Adipose tissue (tissue), 3 donors: ENCODE results near the gene PRR27. TPM values are rescaled to one million over a fixed set of nuclear protein-coding genes. Genes with fewer than 3 reads are reported as not detected.

Experiments used
- H3K27ac ChIP-seq: one replicate; pipeline ENCODE4 v1.5.1; 2013; ENCODE audit warnings: low read depth, low read length
- WGBS, 3 donors: extraction: QIAGEN DNeasy Blood & Tissue Kit; methylation state at CpG; one replicate each; pipeline ENCODE4 v1.1.7; 2013; 5-methylcytosine and 5-hydroxymethylcytosine counted together
- polyA plus RNA-seq, 3 donors: library from polyadenylated mRNA; stranded (reverse); fragments of 200-250 nt; gene quantifications; one replicate each; pipeline ENCODE4 v1.2.3, GENCODE V29; 2013
- donor health status: healthy with polysubstance abuse.
- donor health status: Bipolar disorder and iron deficiency.
- donor health status: healthy.

Gene PRR27
- not detected for polyA plus RNA-seq

DNA sequence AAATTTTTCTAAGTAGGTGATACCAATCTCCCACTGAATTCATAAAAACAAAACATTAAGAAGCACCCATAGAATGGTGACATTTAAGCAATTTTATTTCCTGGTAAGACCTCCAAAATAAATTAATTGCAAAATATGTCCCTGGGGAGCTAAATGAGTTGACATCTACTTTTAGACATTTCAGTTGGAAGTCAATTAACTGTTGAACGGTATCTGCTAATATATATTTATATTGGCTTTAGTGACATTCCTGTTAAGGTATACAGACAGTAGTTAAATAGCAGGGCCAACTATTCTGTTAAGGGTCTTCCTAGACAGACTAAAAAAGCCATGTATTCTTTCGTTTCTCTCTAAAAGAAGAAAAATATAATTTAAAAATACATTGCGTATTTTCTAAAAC is at the start of gene PRR27:
TSS of gene PRR27 (plus strand) at position 301 of the 400 bp plus-strand sequence. CDS start 139 bp downstream, outside the sequence.
- 82 to 88% (median 87%) methylated on average over 3 of the region's 3 CpGs for WGBS, 3 donors
- no peak within 1 kb of the TSS for H3K27ac ChIP-seq

DNA sequence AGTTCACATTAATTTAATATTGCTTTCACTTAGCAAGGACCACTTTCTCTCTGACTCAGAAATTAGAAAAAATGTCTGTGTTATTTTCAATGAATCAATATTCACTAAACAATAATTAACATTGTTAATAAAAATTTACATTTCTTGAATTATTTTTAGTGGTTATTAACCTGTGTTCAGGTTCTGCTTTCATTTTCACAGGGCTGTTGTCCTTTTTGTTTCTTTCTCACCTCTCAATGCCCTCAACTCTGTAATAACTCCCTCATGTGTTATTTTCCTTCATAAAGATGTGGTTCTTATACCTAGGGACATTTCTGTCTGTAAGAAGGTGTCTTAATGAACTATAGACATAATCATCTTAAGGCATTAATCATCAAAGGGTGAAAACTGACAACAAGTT is 43.1 kb upstream of the PRR27 start:
- no peak overlapping the region for H3K27ac ChIP-seq

DNA sequence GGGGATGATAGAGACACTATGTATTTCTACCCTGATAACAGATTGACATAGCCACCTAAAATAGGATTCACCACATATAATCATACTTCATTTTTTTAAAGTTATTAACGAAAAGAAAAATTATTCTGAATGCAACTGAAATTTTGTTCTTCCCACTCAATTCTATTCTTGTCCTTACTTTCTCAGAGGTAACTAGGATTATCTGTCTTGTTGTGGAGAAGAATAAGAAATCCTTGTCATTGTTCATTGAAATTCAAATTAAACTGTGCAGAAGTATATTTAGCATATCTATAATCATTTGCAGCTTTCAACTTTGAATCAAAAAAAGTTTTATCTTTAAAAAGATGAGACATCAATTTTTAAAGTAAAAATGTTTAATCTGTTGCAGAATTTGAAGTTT is 40.4 kb upstream of the PRR27 start:
- 79 to 88% (median 82%) methylated on average over 1 of the region's 1 CpG for WGBS, 3 donors
- H3K27ac ChIP-seq: no peak overlapping the region

DNA sequence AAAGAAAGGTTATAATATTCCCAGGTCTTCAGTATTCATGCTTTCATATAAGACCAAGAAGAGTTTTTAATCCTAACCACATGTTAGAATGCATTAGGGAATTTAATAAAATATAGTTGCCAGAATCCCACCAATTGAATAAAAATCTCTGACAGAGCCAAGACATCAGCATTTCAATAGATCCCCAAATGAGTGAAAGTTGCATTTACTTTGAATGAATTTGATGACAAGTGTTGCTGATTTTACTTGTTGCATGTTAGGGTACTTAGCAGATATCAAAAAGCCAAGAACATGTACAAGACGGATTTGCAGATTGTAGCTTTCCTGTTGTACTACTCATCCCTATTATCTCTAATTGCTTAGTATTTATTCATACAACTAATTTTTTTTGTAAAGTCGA is 39.9 kb upstream of the PRR27 start:
- WGBS, 3 donors: 50 to 65% (median 58%) methylated on average over 2 of the region's 2 CpGs
- no peak overlapping the region for H3K27ac ChIP-seq

DNA sequence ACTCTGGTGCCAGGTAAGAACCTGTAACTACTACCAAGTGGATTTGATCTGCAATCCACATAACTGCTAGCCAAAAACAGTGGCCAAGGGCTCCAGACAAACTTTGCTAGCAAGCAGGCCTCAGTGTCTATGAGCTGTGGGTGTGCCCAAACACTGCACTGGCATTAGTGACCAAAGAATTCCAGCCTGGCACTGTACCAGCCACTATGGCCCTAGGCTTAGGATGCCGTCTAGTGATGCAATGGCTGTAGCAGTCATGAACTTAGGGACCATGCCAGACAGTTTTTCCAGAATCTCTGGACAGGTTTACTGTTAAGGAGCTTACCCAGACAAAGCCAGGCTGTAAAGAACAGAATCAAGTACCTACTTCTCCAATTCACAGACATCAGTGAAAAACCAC is 33.7 kb upstream of the PRR27 start:
- 80 to 88% (median 80%) methylated on average over 1 of the region's 1 CpG for WGBS, 3 donors

DNA sequence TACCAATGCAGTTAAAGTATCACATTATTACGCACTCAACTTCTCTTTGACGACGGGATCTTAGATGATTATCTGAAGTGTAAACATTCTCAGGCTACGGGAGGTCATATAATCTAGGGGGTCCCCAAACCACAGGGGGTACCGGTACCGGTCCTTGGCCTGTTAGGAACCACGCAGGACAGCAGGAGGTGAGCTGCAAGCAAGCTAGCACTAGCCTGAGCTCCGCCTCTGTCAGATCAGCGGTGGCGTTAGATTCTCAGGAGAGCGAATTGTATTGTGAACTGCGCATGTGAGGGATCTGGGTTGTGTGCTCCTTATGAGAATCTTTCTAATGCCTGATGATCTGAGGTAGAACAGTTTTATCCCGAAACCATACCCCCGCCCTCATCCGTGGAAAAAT is 20.6 kb upstream of the PRR27 start:
- no peak overlapping the region for H3K27ac ChIP-seq
- WGBS, 3 donors: 62 to 75% (median 65%) methylated on average over 15 of the region's 15 CpGs

More for the DNA sequence above, 33.7 kb upstream of the PRR27 start:
- H3K27ac ChIP-seq: no peak overlapping the region

DNA sequence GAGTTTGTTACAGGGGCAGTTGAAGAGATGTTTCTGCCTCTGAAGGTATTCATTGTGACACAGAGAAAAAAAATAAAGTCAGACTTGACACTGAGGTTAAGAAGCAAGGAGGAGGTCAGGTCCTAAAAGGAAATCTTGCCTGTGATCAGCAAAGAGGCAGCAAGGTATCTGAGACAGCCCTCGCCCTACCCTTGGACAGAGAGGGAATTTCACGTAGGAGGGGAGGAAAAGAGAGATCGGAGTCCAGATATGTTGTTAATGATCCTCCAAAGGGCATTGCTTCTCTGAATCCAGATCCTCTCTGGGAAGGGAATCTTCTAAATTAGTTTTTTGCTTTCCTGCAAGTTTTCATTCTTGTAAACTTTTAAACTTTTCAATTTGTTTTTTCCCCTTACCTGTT is 15.3 kb upstream of the PRR27 start:
- H3K27ac ChIP-seq: no peak overlapping the region
- 70 to 96% (median 77%) methylated on average over 3 of the region's 3 CpGs for WGBS, 3 donors

DNA sequence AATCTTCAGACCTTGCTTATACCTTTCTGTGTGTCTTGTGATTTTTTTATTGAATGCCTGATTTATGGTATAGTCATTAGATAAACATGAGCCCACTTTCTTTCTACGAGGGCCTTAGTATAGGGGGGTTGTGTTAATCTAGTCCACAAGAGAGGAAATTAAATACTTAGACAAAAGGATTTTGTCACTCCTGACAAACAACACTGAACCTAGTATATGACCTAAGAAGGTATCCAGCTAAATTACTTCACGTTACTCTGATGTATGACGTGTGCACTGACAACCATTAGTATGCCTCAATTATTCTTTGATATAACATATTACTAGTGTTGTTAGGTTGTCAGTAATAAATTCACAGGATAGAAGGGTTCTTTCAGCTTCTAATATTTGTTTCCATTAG is 2.8 kb upstream of the PRR27 start:
- H3K27ac ChIP-seq: no peak overlapping the region
- 57 to 66% (median 60%) methylated on average over 3 of the region's 3 CpGs for WGBS, 3 donors

DNA sequence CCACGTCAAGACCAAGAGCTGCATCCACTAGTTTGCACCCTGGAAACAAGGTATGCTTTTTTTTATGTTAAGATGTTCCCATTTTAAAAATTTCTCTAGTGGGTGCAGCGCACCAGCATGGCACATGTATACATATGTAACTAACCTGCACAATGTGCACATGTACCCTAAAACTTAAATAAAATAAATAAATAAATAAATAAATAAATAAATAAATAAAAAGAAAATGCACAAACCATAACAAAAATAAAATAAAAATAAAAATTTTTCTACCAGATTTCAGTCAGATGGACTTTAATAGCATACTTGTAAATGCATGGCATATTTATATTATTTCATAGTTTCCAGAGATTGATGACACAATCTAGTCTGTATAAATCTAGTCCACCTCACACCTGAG is 1.9 kb upstream of the PRR27 start:
- H3K27ac ChIP-seq: no peak overlapping the region
- WGBS, 3 donors: 89 to 94% (median 92%) methylated on average over 2 of the region's 2 CpGs

DNA sequence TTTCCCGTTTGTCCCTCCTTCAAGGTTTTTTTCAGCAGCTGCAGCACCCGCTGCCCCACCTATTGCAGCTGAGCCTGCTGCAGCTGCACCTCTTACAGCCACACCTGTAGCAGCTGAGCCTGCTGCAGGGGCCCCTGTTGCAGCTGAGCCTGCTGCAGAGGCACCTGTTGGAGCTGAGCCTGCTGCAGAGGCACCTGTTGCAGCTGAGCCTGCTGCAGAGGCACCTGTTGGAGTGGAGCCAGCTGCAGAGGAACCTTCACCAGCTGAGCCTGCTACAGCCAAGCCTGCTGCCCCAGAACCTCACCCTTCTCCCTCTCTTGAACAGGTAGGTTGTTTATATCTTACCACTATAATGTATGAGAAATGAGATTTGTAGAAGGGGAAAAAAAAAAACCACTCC is 4.5 kb downstream of the PRR27 start:
- H3K27ac ChIP-seq: no peak overlapping the region
- WGBS, 3 donors: 31 to 66% (median 62%) methylated on average over 2 of the region's 2 CpGs

DNA sequence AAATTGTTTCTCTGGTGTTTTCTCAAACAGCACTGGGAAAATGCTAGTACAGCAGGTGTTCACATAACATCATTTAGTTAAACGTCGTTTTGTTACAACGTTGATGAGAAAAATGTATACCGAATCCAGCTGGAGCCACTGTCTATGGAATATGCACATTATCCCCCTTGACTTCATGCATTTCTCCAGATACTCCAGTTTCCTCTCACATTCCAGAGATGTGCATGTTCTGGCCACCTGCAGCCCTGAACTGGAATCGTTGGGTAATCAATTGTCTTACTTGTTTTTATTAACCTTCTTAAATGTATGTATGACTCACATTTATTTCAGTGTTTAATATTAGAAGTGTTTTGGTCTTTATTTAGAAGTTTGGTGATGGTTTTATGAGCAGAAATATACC is 23.1 kb downstream of the PRR27 start:
- 44 to 77% (median 72%) methylated on average over 5 of the region's 5 CpGs for WGBS, 3 donors
- H3K27ac ChIP-seq: no peak overlapping the region

DNA sequence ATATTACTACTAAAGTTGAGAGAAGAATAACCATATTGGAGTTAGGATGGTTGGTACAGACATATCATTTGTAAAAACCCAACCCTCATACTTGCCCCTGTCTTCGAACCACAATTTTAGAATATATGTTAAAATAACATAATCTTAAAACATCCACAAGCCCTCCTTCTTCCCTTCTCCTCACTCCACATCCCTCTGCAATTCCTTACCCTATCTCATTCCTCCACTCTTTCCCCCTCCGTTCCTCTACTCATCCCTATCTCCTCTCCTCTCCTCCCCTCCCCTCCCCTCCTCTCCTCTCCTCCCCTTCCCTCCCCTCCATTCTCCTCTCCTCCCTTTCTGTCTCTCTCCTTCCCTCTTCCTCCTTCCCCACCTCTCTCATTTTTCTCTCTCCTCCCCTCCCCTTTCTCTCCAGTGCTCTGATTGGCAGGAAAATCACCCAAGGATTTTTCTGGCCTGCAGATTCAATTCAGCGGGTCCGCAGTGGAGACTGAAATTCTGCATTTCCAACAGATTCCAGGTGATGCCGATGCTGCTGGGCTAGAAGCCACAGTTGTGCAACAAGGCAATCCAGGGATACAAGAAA is 24.1 kb downstream of the PRR27 start:
- H3K27ac ChIP-seq: no peak overlapping the region
- WGBS, 3 donors: 74 to 92% (median 74%) methylated on average over 5 of the region's 5 CpGs

DNA sequence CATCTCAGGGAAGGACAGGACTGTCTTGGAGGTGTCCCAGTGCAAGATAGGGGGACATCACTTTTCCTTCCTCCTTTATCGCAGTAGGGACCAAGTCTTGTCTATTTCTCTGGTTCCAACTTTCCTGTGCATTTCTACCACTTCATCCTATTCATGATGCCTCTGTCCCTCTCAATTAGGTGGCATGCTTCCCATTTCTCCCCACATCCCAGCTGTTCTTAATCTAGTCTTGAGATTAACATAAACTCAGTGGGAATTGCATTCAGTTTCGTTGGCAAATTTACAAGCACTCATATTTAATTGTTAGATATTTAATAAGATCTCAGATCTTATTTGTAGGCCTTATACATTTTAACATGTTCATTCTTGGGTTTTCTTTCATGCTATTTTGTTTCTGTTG is 25.8 kb downstream of the PRR27 start:
- 57 to 76% (median 59%) methylated on average over 2 of the region's 2 CpGs for WGBS, 3 donors
- H3K27ac ChIP-seq: no peak overlapping the region

DNA sequence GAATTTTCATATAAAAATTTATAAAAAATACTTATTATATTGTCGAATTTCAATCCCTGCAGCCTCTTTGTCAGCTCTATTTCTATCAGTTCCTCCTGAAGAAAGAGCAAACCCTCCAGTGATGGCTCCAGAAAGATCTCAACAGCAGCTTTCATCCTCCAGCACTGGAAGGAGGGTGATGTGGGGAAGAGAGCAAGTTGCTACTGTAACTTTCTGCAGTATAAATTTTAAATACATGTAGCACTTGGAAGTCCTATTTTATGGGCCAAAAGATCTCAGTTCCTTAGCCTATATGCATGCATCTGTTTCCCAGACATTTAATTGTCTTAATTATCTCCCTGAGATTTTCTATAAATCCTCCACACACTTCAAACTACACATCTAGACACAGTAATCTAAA is 27.8 kb downstream of the PRR27 start:
- whole genome bisulfite sequencing, 3 donors: 60 to 70% (median 62%) methylated on average over 1 of the region's 1 CpG
- no peak overlapping the region for H3K27ac ChIP-seq

DNA sequence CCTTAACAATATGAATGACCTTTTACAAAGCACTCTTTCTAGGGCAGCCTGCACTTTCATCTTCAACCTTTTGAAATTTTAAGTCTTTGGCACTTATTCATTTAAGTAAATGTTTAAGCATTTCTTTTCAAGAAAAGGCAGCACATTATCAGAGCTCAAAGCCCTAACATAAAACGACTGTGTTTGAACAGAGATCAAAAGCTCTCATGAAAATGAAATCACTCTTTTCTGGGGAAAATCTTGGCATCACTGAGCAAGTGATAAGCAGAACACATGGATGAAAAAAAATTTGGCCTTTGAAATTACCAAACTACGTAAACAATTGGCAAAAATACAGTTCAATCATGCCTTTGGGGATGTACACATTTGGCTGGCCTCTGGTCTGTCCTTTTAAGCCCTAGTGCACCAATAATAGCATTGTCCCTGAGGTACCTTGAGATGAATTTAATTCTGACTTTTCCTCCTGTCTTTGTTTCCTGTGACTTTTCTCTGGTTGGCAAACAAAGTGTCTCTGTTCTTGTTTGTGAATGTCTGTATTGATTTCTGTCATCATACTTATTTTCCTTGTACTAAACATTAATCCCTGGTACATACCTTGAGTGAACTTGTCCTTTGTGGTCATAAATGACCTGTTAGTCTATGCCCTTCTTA is 28.6 kb downstream of the PRR27 start:
- WGBS, 3 donors: 10 to 44% (median 33%) methylated on average over 2 of the region's 2 CpGs

DNA sequence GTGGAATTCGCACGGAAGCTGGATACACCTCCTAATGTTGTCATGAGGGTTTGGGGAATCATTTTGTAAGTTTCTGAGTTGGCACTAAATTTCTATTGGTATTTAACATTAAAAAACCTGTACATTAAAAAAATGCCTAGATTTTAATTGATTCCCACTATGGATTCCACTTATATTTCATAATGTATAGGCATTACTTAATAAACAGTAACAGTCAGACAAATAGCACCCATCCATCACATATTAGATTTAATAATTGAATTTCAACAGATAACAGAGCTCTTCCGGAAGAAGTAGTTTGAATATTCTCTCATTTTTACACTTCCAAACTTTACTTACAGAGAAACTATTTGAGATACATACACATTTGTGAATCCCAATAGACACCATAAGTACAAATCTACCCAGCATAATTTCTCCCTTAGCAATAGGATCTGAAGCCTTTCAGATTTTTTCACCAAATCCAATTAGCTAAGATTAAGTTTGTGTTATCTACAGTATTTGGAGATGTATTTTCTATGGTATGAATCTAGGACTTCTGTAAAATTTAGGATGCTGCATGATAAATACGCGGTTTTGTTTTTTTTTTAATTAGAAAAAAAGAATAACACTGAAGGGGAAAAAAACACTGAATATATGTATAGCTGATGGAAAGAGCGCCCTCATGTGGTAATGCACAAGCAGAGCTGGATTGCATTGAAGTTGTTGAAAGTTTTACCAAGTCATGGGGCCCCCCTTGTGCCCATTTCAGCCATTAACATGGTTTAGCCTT is 29.3 kb downstream of the PRR27 start:
- H3K27ac ChIP-seq: no peak overlapping the region
- WGBS, 3 donors: 34 to 56% (median 54%) methylated on average over 6 of the region's 6 CpGs

More for the DNA sequence above, 28.6 kb downstream of the PRR27 start:
- H3K27ac ChIP-seq: no peak overlapping the region

DNA sequence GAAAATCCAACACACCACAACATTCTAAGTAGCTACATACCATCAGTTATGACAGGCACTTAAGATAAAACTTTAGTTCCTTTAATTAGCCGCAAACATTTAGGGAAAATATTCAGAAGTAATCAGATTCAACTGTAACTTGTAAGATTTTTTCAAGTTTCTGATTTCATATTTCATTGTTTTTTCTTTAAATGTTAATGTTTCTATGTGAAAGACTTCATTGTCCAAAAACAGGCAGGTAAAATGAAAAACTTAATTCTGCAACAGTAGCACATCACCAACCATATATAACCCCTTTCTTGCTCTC is 29.9 kb downstream of the PRR27 start:
- H3K27ac ChIP-seq: no peak overlapping the region
- WGBS, 3 donors: 46 to 63% (median 59%) methylated on average over 1 of the region's 1 CpG

DNA sequence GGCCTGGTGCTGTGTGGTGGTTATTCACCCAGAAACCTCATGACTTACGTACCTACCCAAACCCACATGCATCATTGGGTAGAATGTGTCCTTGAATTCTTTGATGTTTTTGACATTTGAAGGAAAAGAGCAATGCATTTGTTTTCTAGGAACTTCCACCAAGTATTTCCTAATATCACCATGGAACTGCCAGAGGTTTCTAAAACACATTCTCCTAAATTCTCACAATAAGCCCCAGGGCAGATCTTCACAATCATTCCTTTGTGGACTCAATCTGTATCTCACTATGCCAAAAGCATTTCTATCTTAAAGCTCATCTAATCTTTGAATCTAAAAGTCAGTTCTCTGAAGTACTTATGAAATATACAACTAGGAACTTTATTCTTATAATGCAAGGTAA is 33.2 kb downstream of the PRR27 start:
- H3K27ac ChIP-seq: no peak overlapping the region
- 86 to 87% (median 86%) methylated on average over 1 of the region's 1 CpG for WGBS, 3 donors

DNA sequence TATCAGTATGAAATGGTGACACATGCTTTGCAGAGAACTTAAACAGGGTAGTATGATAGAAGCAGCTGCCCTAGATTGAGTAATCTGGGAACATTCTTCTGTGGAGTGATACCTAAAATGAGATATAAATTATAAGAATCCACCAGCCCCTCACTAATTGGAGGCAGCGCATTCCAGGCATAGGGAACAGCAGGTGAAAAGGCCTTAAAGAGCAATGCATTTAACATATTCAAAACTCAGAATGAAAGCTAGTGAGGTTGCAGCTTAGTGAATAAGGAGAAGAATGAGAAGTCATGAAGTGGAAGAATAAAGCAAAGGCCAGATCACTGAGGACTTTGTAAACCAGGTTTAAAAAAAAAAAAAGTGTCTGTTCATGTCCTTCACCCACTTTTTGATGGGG is 36.5 kb downstream of the PRR27 start:
- 96 to 100% (median 97%) methylated on average over 1 of the region's 1 CpG for WGBS, 3 donors
- no peak overlapping the region for H3K27ac ChIP-seq

DNA sequence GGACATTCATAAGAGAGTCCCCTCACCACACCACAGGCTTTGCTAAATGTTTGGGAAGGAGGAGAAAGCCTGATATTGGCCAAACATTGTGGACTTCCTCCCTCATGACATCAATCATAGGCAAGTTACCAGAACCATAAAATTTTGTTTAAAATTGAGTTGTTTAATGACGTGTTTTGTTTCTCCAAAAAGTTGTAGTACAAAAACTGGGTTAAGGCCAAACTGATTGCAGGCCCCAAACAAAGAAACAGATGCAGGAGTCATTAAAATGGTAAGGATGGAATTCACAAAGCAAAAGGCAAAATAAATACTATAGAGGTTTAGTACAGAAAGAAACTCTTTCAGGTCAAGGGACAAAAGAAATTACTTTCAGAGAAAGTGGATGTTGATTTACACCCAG is 37.6 kb downstream of the PRR27 start:
- H3K27ac ChIP-seq: no peak overlapping the region
- 24 to 49% (median 44%) methylated on average over 1 of the region's 1 CpG for WGBS, 3 donors
